ENCODE data around the gene FAHD2B.
"Not testable (repeated sequence)": the region's sequence is repeated elsewhere in the genome, so short reads cannot be mapped to it uniquely, and the experiment has no call there.

FAHD2B gene

GRCh38 chr2:97067279-97068004 lies 27.2 kb downstream of the FAHD2B start:
- no peak for DNase-seq

GRCh38 chr2:97066030-97066429 lies 28.7 kb downstream of the FAHD2B start:
- DNase-seq = not testable (repeated sequence)

DNA sequence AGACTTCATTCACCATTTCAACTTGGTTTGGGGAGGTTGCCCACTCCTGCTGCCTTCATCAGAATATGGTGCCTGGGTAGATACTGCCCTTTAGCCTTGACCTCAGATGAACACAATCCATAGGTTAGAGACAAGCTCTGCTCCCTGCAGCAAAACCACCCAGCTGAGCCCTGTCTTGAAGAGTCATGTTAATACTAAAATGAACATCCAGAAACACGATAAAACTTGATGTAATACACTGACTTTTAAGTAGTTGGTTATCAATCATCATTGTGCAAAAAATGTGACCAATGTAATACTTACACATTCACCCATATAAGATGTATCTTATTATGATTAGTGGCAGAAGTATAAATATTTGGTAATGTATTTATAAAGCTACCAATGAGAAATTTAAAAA lies 32.7 kb downstream of the FAHD2B start:
- DNase-seq = not testable (repeated sequence)

DNA sequence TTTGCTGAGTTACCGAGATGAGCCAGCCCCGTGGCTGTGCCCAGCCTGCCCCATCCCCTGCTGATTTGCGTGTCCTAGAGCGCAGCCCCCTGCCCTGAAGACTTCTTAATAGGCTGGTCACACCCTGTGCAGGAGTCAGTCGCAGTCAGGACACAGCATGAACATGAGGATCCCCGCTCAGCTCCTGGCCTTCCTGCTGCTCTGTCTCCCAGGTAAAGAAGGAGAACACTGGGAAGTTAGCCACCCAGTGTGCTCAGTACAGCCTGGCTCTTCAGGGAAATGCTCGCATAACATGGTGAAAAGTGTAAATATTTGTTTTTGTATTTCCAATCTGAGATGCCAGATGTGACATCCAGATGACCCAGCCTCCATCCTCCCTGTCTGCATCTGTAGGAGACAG lies 34.9 kb downstream of the FAHD2B start:
- not testable (repeated sequence) for DNase-seq

DNA sequence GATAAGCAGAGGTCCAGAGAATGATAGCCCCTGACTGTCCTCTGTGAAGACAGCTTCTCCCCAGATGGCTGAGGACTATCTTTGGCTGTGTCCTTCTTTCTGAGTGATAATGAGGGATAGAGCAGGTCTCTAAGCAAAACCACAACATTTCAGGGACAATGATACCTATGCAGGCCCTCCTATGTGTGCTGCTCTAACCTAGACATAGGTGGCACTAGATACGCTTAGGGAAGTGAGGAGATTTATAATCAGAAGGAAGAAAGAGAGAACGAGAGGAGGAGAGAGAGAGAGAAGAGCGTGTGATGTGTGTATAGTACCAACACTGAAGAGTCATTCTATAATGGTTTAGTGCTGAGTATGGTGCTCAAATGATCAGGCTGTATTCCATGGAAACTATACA lies 38.5 kb downstream of the FAHD2B start:
- not testable (repeated sequence) for DNase-seq

GRCh38 chr2:97050032-97050431 lies 44.6 kb downstream of the FAHD2B start:
- not testable (repeated sequence) for DNase-seq

- DNase-seq = not testable (repeated sequence)
Observed at GRCh38 chr2:97048448-97048847, 46.2 kb downstream of the FAHD2B start.

- not testable (repeated sequence) for DNase-seq
Observed at GRCh38 chr2:97046676-97047075, 48.0 kb downstream of the FAHD2B start.

- DNase-seq = not testable (repeated sequence)
Observed at GRCh38 chr2:97045895-97046499, 48.7 kb downstream of the FAHD2B start.
